ENCODE measurements around the gene SIAH2. TPM values are rescaled to one million over a fixed set of nuclear protein-coding genes. Genes with fewer than 3 reads are reported as not detected.

SIAH2 gene
- total and polyA plus RNA-seq, 2 of the 8 experiments (the other 6 are each of a cell fraction or from before 2014, with no cell fraction given), result 23.9 to 34.2 TPM

DNA sequence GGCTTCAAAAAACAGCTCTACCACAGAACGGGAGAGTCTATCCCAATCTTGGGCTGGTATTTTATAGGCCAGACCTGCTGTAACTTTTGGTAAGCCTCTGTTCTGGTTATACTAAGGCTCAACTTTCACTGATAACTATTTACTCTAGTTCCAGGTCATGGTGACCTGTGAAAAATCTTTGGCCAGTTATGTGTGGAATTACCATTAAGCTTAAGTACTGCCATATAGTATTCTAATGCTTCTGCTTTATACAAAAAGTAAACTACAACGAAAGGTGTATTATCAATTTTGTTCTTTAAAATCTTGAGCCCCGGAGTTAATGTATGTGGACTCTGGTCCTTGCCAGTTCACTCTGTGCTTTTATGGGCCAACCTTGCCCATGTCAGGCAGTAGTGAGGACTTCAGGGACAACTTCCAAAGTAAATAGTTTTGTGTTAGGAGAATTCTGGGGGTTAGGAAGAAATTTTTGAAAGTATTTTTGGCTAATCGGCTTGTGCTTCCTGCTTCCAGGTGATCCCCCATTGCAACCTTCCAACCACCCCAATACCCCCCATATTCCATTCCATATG lies 6.4 kb downstream of the SIAH2 start:
- FAIRE-seq, result no peak

More for the DNA sequence above, 6.4 kb downstream of the SIAH2 start:
- no peak overlapping the region for H3K9ac ChIP-seq (replicated peaks in 1 of 4; ENCODE audit: extremely low read depth in 1 of 4, low read depth in 3 of 4, low read length in 3 of 4)
- peaks cover 0 to 7% (median 5%) of the 10 kb centered on the region in 4 experiments; a peak in 4 of 7 replicates for H3K4me1 ChIP-seq (replicated peaks in 1 of 4; ENCODE audit: control insufficient read depth in 3 of 4, insufficient read depth in 4 of 4, low read length in 3 of 4)
- H3K23ac ChIP-seq (ENCODE audit: insufficient read length), result no peak overlapping the region
- H4K20me1 ChIP-seq (replicated peaks in 1 of 2; ENCODE audit: control insufficient read depth in 1 of 2, insufficient read depth in 2 of 2, low read length in 2 of 2), result no peaks in the 10 kb centered on the region
- H3K27me3 ChIP-seq (replicated peaks in 1 of 4; ENCODE audit: control insufficient read depth in 3 of 4, extremely low read depth in 1 of 4, insufficient read depth in 3 of 4, low read length in 3 of 4), result no peaks in the 10 kb centered on the region
- H4K91ac ChIP-seq (replicated peaks; ENCODE audit: insufficient read length, low read length), result no peak overlapping the region
- H2BK15ac ChIP-seq (ENCODE audit: low read length), result no peak overlapping the region
- H2AFZ ChIP-seq (ENCODE audit: low read length), result no peak overlapping the region
- no peak overlapping the region for H2BK12ac ChIP-seq (ENCODE audit: low read depth, low read length)
- no peak overlapping the region for H2AK5ac ChIP-seq (ENCODE audit: low read depth, low read length)
- no peak overlapping the region for H3K4ac ChIP-seq (replicated peaks; ENCODE audit: insufficient read length, low read depth, low read length)
- POLR2A ChIA-PET (ENCODE audit: partially characterized antibody), result interaction anchor here (1.1 kb wide), 1 partner anchor 51 kb away, joined by 3 read pairs; no protein-coding TSS in a partner anchor
- H2BK20ac ChIP-seq (ENCODE audit: low read length), result no peak overlapping the region
- no peak overlapping the region for H3K4me2 ChIP-seq (ENCODE audit: insufficient read depth in 1 of 2, low read depth in 2 of 2, low read length in 2 of 2)
- no peak overlapping the region for H4K5ac ChIP-seq (ENCODE audit: insufficient read length, low read depth, low read length)
- H3K23me2 ChIP-seq (ENCODE audit: low read depth, low read length), result no peaks in the 10 kb centered on the region
- no peak overlapping the region for H3K27ac ChIP-seq (ENCODE audit: low read depth, low read length)
- no peak overlapping the region for H3K4me3 ChIP-seq (ENCODE audit: extremely low read depth in 1 of 4, insufficient read depth in 2 of 4, low read depth in 3 of 4, low read length in 4 of 4)
- H3K36me3 ChIP-seq (ENCODE audit: control insufficient read depth in 2 of 4, insufficient read depth in 4 of 4, low read length in 3 of 4), result no peaks in the 10 kb centered on the region
- DNase-seq (ENCODE audit: low read depth in 1 of 2, low spot score in 2 of 2), result no peak
- no peaks in the 10 kb centered on the region for H3K9me3 ChIP-seq (ENCODE audit: insufficient read depth in 2 of 2, low read depth in 1 of 2, low read length in 1 of 2)
- TF ChIP-seq, protein P1, sequence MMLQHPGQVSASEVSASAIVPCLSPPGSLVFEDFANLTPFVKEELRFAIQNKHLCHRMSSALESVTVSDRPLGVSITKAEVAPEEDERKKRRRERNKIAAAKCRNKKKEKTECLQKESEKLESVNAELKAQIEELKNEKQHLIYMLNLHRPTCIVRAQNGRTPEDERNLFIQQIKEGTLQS (IDR thresholded peaks at IDR 0.05; ENCODE audit: insufficient read depth, low read depth, low read length), result no peak
- TF ChIP-seq JUN (IDR thresholded peaks at IDR 0.05; ENCODE audit: low read depth, low read length) (no peak), TCF12 (IDR thresholded peaks at IDR 0.05; ENCODE audit: low read depth, low read length) (no peak), BRCA1 (IDR thresholded peaks at IDR 0.05; ENCODE audit: low read depth, low read length) (no peak)
- H3K56ac ChIP-seq (replicated peaks; ENCODE audit: insufficient read length, low read depth, low read length), result no peak overlapping the region
- peaks cover 0 to 19% of the 10 kb centered on the region in 2 experiments; a peak in 2 of 4 replicates for H3K79me2 ChIP-seq (ENCODE audit: control insufficient read depth in 1 of 2, insufficient read depth in 2 of 2, low read length in 2 of 2)
- CTCF ChIA-PET (ENCODE audit: partially characterized antibody), result interaction anchor here (0.7 to 2.0 kb wide), 3 partner anchors 23 to 217 kb away, joined by 4 to 5 read pairs (median 4); no protein-coding TSS in a partner anchor
- H3K79me1 ChIP-seq (ENCODE audit: low read depth, low read length), result peaks cover 3% of the 10 kb centered on the region; the same call in 1 of the 2 replicates
- WGBS, 2 experiments (ENCODE audit: extremely low coverage in 1 of 2, insufficient coverage in 1 of 2, insufficient read length in 1 of 2, insufficient replicate concordance in 2 of 2, low coverage in 1 of 2, low lambda C conversion rate in 2 of 2, missing lambda C conversion rate in 1 of 2), result 94% methylated on average over 4 of the region's 4 CpGs; no CpG with 5 or more reads in 1 of the 2 experiments
- no peak overlapping the region for H2BK120ac ChIP-seq (replicated peaks; ENCODE audit: low read depth, low read length)
- no peak overlapping the region for H4K8ac ChIP-seq (ENCODE audit: extremely low read depth, insufficient read depth, low read length)
- no peak overlapping the region for H3K14ac ChIP-seq (ENCODE audit: insufficient read length)
- H2BK5ac ChIP-seq (ENCODE audit: low read depth, low read length), result no peak overlapping the region
- no peak overlapping the region for H3K18ac ChIP-seq (ENCODE audit: extremely low read depth, low read length)
